ENCODE data around the gene WIPI1. TPM values are rescaled to one million over a fixed set of nuclear protein-coding genes. Genes with fewer than 3 reads are reported as not detected.

The WIPI1 gene
- total and polyA plus RNA-seq, 9 of the 15 experiments (the other 6 are each of a cell fraction or from before 2014, with no cell fraction given): 3.7 to 23.5 (median 11.8) TPM

DNA sequence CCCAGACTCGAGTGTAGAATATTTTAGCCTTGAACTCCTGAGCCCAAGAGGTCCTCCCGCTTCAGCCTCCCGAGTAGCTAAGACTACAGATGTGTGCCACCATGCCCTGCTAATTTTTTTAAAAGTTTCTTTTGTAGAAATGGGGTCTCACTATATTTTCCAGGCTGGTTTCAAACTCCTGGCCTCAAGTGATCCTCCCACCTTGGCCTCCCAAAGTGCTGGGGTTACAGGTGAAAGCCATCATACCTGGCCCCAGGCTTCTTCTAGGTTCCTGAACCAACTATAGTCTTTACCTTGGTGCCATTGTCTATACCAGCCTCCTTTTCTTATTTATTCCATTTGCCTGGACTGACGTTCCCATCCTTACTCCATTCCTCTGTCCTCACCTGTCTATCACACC lies 37.8 kb upstream of the WIPI1 start:
- ChIA-PET POLR2A (no interaction called here), CTCF (ENCODE audit: low intra/inter-chr PET ratio) (no interaction called here)
- Histone ChIP-seq H3K79me2 (ENCODE audit: control insufficient read depth, insufficient read depth, low read length) (no peaks in the 10 kb centered on the region), H3K27me3 (ENCODE audit: control insufficient read depth in 2 of 2, insufficient read depth in 2 of 2, low read length in 2 of 2) (peaks cover 2 to 5% of the 10 kb centered on the region in 2 experiments; a peak in 2 of 5 replicates), H3K4me1 (replicated peaks in 1 of 2; ENCODE audit: control insufficient read depth in 2 of 2, insufficient read depth in 2 of 2, low read length in 2 of 2) (peaks cover 0 to 10% of the 10 kb centered on the region in 2 experiments; a peak in 3 of 5 replicates), H3K4me3 (no peak overlapping the region), H3K9me3 (replicated peaks; ENCODE audit: control insufficient read depth, insufficient read depth, low read depth, low read length) (no peaks in the 10 kb centered on the region), H3K36me3 (ENCODE audit: control insufficient read depth, insufficient read depth, low read length) (no peaks in the 10 kb centered on the region), H4K20me1 (replicated peaks; ENCODE audit: control insufficient read depth, insufficient read depth, low read length) (no peaks in the 10 kb centered on the region), H3K4me2 (ENCODE audit: insufficient read depth, low read length) (no peak overlapping the region), H3K9ac (ENCODE audit: insufficient read depth in 1 of 2, low read depth in 2 of 2, low read length in 2 of 2) (no peak overlapping the region), H2AFZ (ENCODE audit: low read depth, low read length) (no peak overlapping the region), H3K9me1 (ENCODE audit: control insufficient read depth, insufficient read depth, low read length) (no peaks in the 10 kb centered on the region), H3K27ac (ENCODE audit: extremely low read depth, low read depth, low read length) (no peak overlapping the region)
- in situ Hi-C loops (cut with MboI) (no loop called here), intact Hi-C loops (cut with micrococcal nuclease) (no loop called here)
- no TSS peak for BruUV-seq (replicated peaks)
- FAIRE-seq: no peak
- DNase-seq (ENCODE audit: extremely low read depth in 1 of 4, low spot score in 3 of 4): no peak
- 25% methylated on average over 4 of the region's 4 CpGs for WGBS (ENCODE audit: insufficient coverage, low coverage, missing lambda C conversion rate)
- no peak for ATAC-seq
- 0 out of 2 replicates have a peak, but pooled peaks have one; percentile 8 for TF ChIP-seq ZNF121 (CRISPR knock-in tag; conservative IDR thresholded peaks at IDR 0.05)
- TF ChIP-seq, protein P1, sequence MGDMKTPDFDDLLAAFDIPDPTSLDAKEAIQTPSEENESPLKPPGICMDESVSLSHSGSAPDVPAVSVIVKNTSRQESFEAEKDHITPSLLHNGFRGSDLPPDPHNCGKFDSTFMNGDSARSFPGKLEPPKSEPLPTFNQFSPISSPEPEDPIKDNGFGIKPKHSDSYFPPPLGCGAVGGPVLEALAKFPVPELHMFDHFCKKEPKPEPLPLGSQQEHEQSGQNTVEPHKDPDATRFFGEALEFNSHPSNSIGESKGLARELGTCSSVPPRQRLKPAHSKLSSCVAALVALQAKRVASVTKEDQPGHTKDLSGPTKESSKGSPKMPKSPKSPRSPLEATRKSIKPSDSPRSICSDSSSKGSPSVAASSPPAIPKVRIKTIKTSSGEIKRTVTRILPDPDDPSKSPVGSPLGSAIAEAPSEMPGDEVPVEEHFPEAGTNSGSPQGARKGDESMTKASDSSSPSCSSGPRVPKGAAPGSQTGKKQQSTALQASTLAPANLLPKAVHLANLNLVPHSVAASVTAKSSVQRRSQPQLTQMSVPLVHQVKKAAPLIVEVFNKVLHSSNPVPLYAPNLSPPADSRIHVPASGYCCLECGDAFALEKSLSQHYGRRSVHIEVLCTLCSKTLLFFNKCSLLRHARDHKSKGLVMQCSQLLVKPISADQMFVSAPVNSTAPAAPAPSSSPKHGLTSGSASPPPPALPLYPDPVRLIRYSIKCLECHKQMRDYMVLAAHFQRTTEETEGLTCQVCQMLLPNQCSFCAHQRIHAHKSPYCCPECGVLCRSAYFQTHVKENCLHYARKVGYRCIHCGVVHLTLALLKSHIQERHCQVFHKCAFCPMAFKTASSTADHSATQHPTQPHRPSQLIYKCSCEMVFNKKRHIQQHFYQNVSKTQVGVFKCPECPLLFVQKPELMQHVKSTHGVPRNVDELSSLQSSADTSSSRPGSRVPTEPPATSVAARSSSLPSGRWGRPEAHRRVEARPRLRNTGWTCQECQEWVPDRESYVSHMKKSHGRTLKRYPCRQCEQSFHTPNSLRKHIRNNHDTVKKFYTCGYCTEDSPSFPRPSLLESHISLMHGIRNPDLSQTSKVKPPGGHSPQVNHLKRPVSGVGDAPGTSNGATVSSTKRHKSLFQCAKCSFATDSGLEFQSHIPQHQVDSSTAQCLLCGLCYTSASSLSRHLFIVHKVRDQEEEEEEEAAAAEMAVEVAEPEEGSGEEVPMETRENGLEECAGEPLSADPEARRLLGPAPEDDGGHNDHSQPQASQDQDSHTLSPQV (IDR thresholded peaks at IDR 0.05): no peak

Data from K562 (cell line).